Osteoblast (primary cell): ENCODE data around the gene ZNRF2. TPM values are rescaled to one million over a fixed set of nuclear protein-coding genes. Genes with fewer than 3 reads are reported as not detected.

Source experiments
- DNase-seq: peaks from one replicate; pipeline ENCODE4 v3.0.0; 2011; ENCODE audit warnings: low spot score, mixed read lengths; ENCODE audit not compliant: insufficient read length; ENCODE audit errors: missing footprints
- H2AFZ ChIP-seq: 2 replicates; pipeline ENCODE4 v1.6.0; 2011; ENCODE audit warnings: mild to moderate bottlenecking, low read length
- H3K27ac ChIP-seq: 2 replicates; pipeline ENCODE4 v1.5.1; 2011; ENCODE audit warnings: mild to moderate bottlenecking, low read depth, low read length, moderate library complexity
- H3K27me3 ChIP-seq: 2 replicates; pipeline ENCODE4 v1.6.0; 2012; ENCODE audit warnings: mild to moderate bottlenecking, control low read depth, inconsistent platforms, low read length, moderate library complexity; ENCODE audit not compliant: insufficient read depth
- H3K36me3 ChIP-seq: 2 replicates; pipeline ENCODE4 v1.5.1; 2011; ENCODE audit warnings: mild to moderate bottlenecking, low read length, control low read depth, moderate library complexity; ENCODE audit not compliant: insufficient read depth
- H3K4me1 ChIP-seq: 2 replicates; pipeline ENCODE4 v1.5.1; 2011; ENCODE audit warnings: mild to moderate bottlenecking, low read length, control low read depth, moderate library complexity; ENCODE audit not compliant: insufficient read depth
- H3K4me2 ChIP-seq: 2 replicates; pipeline ENCODE4 v1.6.0; 2011; ENCODE audit warnings: mild to moderate bottlenecking, low read length; ENCODE audit not compliant: insufficient read depth
- H3K4me3 ChIP-seq: fragments of 200-600 bp; sonication (generic); 3 replicates; pipeline ENCODE4 v1.5.1; 2012; ENCODE audit warnings: mild to moderate bottlenecking, low read length, inconsistent platforms; ENCODE audit not compliant: insufficient read depth
- H3K79me2 ChIP-seq: 2 replicates; pipeline ENCODE4 v1.6.0; 2012; ENCODE audit warnings: mild to moderate bottlenecking, low read length, control low read depth, inconsistent platforms; ENCODE audit not compliant: insufficient read depth
- H3K9me3 ChIP-seq: 2 replicates; pipeline ENCODE4 v1.5.1; 2011; ENCODE audit warnings: low read depth, low read length, control low read depth
- H4K20me1 ChIP-seq: 2 replicates; pipeline ENCODE4 v1.6.0; 2012; ENCODE audit warnings: mild to moderate bottlenecking, low read length, control low read depth; ENCODE audit not compliant: insufficient read depth
- CTCF ChIP-seq: IDR thresholded peaks from 2 replicates; pipeline ENCODE4 v1.5.1; 2011; ENCODE audit warnings: mild to moderate bottlenecking, low read depth, low read length, moderate library complexity; ENCODE audit errors: extremely low read depth
- total RNA-seq: library from RNA; depleted of rRNA; stranded (reverse); fragments of >200 nt; gene quantifications from 2 replicates; pipeline ENCODE4 v1.2.3, GENCODE V29; 2012

ZNRF2 gene
- total RNA-seq, 1 donor, result 12.7 TPM

- H3K9me3 ChIP-seq, result no peaks in the 10 kb centered on the region
- H3K27ac ChIP-seq, result no peak overlapping the region
- H4K20me1 ChIP-seq, result no peaks in the 10 kb centered on the region
- no peak overlapping the region for H3K4me2 ChIP-seq
- no peaks in the 10 kb centered on the region for H3K4me1 ChIP-seq
- DNase-seq, result no peak
- H3K36me3 ChIP-seq, result no peaks in the 10 kb centered on the region
- no peak overlapping the region for H3K4me3 ChIP-seq
- TF ChIP-seq CTCF, result no peak
- no peaks in the 10 kb centered on the region for H3K79me2 ChIP-seq
- peaks cover 27% of the 10 kb centered on the region for H3K27me3 ChIP-seq
- no peak overlapping the region for H2AFZ ChIP-seq
Observed at GRCh38 chr7:30241767-30242166, 42.6 kb upstream of the ZNRF2 start.

DNA sequence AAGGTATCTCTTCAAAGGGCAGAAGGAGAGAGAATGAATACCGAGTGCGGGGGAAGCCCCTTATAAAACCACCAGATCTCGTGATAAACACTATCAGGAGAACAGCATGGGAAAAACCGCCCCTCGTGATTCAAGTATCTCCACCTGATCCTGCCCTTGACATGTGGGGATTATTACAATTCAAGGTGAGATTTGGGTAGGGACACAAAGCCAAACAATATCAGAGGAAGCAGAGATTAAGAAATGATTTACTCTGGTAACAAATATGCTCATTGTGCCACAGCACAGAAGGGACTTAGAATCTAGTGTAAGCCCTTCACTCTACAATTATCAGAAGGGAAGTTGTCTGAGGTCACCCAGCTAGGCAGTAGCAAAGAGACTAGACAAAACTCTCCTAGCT lies 40.1 kb upstream of the ZNRF2 start:
- Histone ChIP-seq H3K4me2 (no peak overlapping the region), H3K36me3 (no peaks in the 10 kb centered on the region), H3K27ac (no peak overlapping the region), H4K20me1 (no peaks in the 10 kb centered on the region), H3K27me3 (peaks cover 33% of the 10 kb centered on the region), H3K79me2 (no peaks in the 10 kb centered on the region), H3K4me1 (no peaks in the 10 kb centered on the region), H3K9me3 (no peaks in the 10 kb centered on the region), H3K4me3 (no peak overlapping the region), H2AFZ (no peak overlapping the region)
- DNase-seq, result no peak
- no peak for TF ChIP-seq CTCF

- DNase-seq, result no peak
- Histone ChIP-seq H3K4me3 (no peak overlapping the region), H3K4me1 (no peaks in the 10 kb centered on the region), H4K20me1 (no peaks in the 10 kb centered on the region), H3K4me2 (no peak overlapping the region), H3K79me2 (no peaks in the 10 kb centered on the region), H3K27ac (no peak overlapping the region), H2AFZ (no peak overlapping the region), H3K9me3 (no peaks in the 10 kb centered on the region), H3K36me3 (no peaks in the 10 kb centered on the region), H3K27me3 (peaks cover 24% of the 10 kb centered on the region)
- no peak for TF ChIP-seq CTCF
Observed at GRCh38 chr7:30245913-30246312, 38.5 kb upstream of the ZNRF2 start.

DNA sequence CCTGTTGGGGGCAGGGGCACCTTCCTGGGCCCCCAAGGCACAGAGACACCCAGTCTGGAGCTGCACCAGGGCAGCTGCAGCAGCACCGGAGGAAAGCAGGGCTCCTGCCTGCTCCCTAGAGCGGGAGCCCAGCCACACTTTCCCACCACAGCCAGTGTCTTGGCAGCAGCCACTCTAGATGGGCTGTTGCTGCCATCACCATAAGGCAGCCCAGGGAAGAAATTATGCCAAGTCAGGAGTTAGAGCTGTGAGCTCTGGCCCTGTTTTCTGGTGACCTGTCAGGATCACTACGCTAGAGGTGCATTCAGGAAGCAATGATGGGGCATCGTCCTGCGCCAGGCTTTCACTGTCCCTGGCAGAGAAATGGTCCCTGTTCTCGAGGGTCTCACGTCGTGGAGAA lies 38.0 kb upstream of the ZNRF2 start:
- H3K27ac ChIP-seq, result no peak overlapping the region
- DNase-seq, result no peak
- no peaks in the 10 kb centered on the region for H3K4me1 ChIP-seq
- H3K4me3 ChIP-seq, result no peak overlapping the region
- no peaks in the 10 kb centered on the region for H3K79me2 ChIP-seq
- no peaks in the 10 kb centered on the region for H3K9me3 ChIP-seq
- no peak for TF ChIP-seq CTCF
- peaks cover 20% of the 10 kb centered on the region for H3K27me3 ChIP-seq
- no peak overlapping the region for H2AFZ ChIP-seq
- H3K4me2 ChIP-seq, result no peak overlapping the region
- no peaks in the 10 kb centered on the region for H4K20me1 ChIP-seq
- no peaks in the 10 kb centered on the region for H3K36me3 ChIP-seq
